Smooth muscle cell (in vitro differentiated cells): Measurements from ENCODE around the gene ZNF341. TPM values are rescaled to one million over a fixed set of nuclear protein-coding genes. Genes with fewer than 3 reads are reported as not detected.

Experiments used
- DNase-seq: peaks from one replicate; lab custom pipeline; 2025; ENCODE audit not compliant: unreplicated experiment; lab: John Stamatoyannopoulos, UW
- H2AFZ ChIP-seq: fragments of 200-600 bp; sonication (generic); 2 replicates; pipeline ENCODE4 v1.6.0; 2016; ENCODE audit warnings: antibody characterized with exemption, low read depth, mild to moderate bottlenecking
- H3F3A ChIP-seq: fragments of 200-600 bp; sonication (generic); 2 replicates; pipeline ENCODE4 v1.6.0; 2017; ENCODE audit warnings: antibody characterized with exemption, low read depth
- H3K27ac ChIP-seq: fragments of 200-600 bp; sonication (generic); 2 replicates; pipeline ENCODE4 v1.5.1; 2016; ENCODE audit warnings: low read depth, mild to moderate bottlenecking
- H3K27me3 ChIP-seq: fragments of 200-600 bp; sonication (generic); 2 replicates; pipeline ENCODE4 v1.6.1; 2016; ENCODE audit warnings: low read depth, mild to moderate bottlenecking
- H3K36me3 ChIP-seq: fragments of 200-600 bp; sonication (generic); 2 replicates; pipeline ENCODE4 v1.5.1; 2016; ENCODE audit warnings: low read depth
- H3K4me1 ChIP-seq: fragments of 200-600 bp; sonication (generic); 2 replicates; pipeline ENCODE4 v1.5.1; 2016; ENCODE audit warnings: low read depth
- H3K4me2 ChIP-seq: fragments of 200-600 bp; sonication (generic); 2 replicates; pipeline ENCODE4 v1.6.0; 2016; ENCODE audit warnings: mild to moderate bottlenecking
- H3K4me3 ChIP-seq: fragments of 200-600 bp; sonication (generic); 2 replicates; pipeline ENCODE4 v1.5.1; 2016; ENCODE audit warnings: mild to moderate bottlenecking
- H3K79me2 ChIP-seq: fragments of 200-600 bp; sonication (generic); 2 replicates; pipeline ENCODE4 v1.6.0; 2016; ENCODE audit warnings: low read depth, mild to moderate bottlenecking
- H3K9ac ChIP-seq: fragments of 200-600 bp; sonication (generic); 2 replicates; pipeline ENCODE4 v1.6.0; 2016; ENCODE audit warnings: low read depth
- H3K9me3 ChIP-seq: fragments of 200-600 bp; sonication (generic); replicated peaks from 2 replicates; pipeline ENCODE4 v1.5.1; 2016; ENCODE audit warnings: low read depth
- H4K20me1 ChIP-seq: fragments of 200-600 bp; sonication (generic); 2 replicates; pipeline ENCODE4 v1.6.0; 2016; ENCODE audit warnings: low read depth
- CTCF ChIP-seq: fragments of 200-600 bp; sonication (generic); IDR thresholded peaks from 2 replicates; pipeline ENCODE4 v1.5.1; 2017; ENCODE audit warnings: borderline replicate concordance, mild to moderate bottlenecking, antibody characterized with exemption; ENCODE audit not compliant: insufficient read depth, poor library complexity, severe bottlenecking
- WGBS: methylation state at CpG from one replicate; pipeline ENCODE4 v1.1.7; 2016; ENCODE audit warnings: low lambda C conversion rate; 5-methylcytosine and 5-hydroxymethylcytosine counted together
- polyA plus RNA-seq: library from polyadenylated mRNA; unstranded; fragments of >200 nt; fragmentation: Nextera tagmentation; extraction: Ambion mirVana; gene quantifications from 2 replicates; pipeline ENCODE4 v1.2.1, GENCODE V29; 2016
- total RNA-seq: library from RNA; depleted of rRNA; stranded (reverse); fragments of >200 nt; gene quantifications from 2 replicates; pipeline ENCODE4 v1.2.3, GENCODE V29; 2014

Gene ZNF341
- total and polyA plus RNA-seq, 2 experiments from 2014 or later, result 1.2 to 2.0 TPM

- Histone ChIP-seq H4K20me1 (peaks cover 100% of the 10 kb centered on the region), H3K36me3 (no peaks in the 10 kb centered on the region), H3K79me2 (peaks cover 90% of the 10 kb centered on the region), H3K9me3 (no peaks in the 10 kb centered on the region), H3K27ac (no peak overlapping the region), H2AFZ (no peak overlapping the region), H3F3A (peaks cover 15% of the 10 kb centered on the region), H3K27me3 (no peaks in the 10 kb centered on the region), H3K9ac (no peak overlapping the region), H3K4me2 (no peak overlapping the region), H3K4me1 (peaks cover 45% of the 10 kb centered on the region), H3K4me3 (no peak overlapping the region)
- DNase-seq, result no peak
- WGBS, result 78% methylated on average over 4 of the region's 4 CpGs
- no peak for TF ChIP-seq CTCF
Measured at GRCh38 chr20:33830371-33830770, 98.6 kb downstream of the ZNF341 start.

GRCh38 chr20:33832103-33832804, 100.5 kb downstream of the ZNF341 start:
- H3K9me3 ChIP-seq, result no peaks in the 10 kb centered on the region
- peaks cover 33% of the 10 kb centered on the region for H3K4me1 ChIP-seq
- H3F3A ChIP-seq, result peaks cover 15% of the 10 kb centered on the region
- DNase-seq, result no peak
- no peak overlapping the region for H3K27ac ChIP-seq
- TF ChIP-seq CTCF, result no peak
- peak overlapping the region; percentile 9 for H3K4me2 ChIP-seq
- no peaks in the 10 kb centered on the region for H3K36me3 ChIP-seq
- H3K27me3 ChIP-seq, result no peaks in the 10 kb centered on the region
- no peak overlapping the region for H2AFZ ChIP-seq
- no peak overlapping the region for H3K9ac ChIP-seq
- peaks cover 92% of the 10 kb centered on the region for H3K79me2 ChIP-seq
- H4K20me1 ChIP-seq, result peaks cover 100% of the 10 kb centered on the region
- WGBS, result 75% methylated on average over 11 of the region's 11 CpGs
- no peak overlapping the region for H3K4me3 ChIP-seq

GRCh38 chr20:33833333-33833732, 101.5 kb downstream of the ZNF341 start:
- Histone ChIP-seq H3K4me1 (peaks cover 27% of the 10 kb centered on the region), H3K36me3 (no peaks in the 10 kb centered on the region), H3K27ac (no peak overlapping the region), H2AFZ (no peak overlapping the region), H3K79me2 (peaks cover 93% of the 10 kb centered on the region), H3K9me3 (no peaks in the 10 kb centered on the region), H3K4me2 (no peak overlapping the region), H4K20me1 (peaks cover 100% of the 10 kb centered on the region), H3K4me3 (no peak overlapping the region), H3F3A (peaks cover 10% of the 10 kb centered on the region), H3K27me3 (no peaks in the 10 kb centered on the region), H3K9ac (no peak overlapping the region)
- DNase-seq, result no peak
- WGBS, result 21% methylated on average over 1 of the region's 1 CpG
- TF ChIP-seq CTCF, result no peak
